Right renal cortex interstitium (tissue), 3 donors: Measurements from ENCODE around the gene KRTAP10-12. TPM values are rescaled to one million over a fixed set of nuclear protein-coding genes. Genes with fewer than 3 reads are reported as not detected.

Experiments
- DNase-seq, 3 donors: peaks; one replicate each; pipeline ENCODE4 v3.0.0-alpha.2; 2013; ENCODE audit warnings: low read depth in 3 of 3, low spot score in 2 of 3
- polyA plus RNA-seq, 3 donors: library from polyadenylated mRNA; unstranded; fragments of 120-200 nt; gene quantifications; one replicate each; pipeline ENCODE4 v1.2.1, GENCODE V29; 2013; ENCODE audit not compliant: insufficient read length in 3 of 3

The KRTAP10-12 gene
- polyA plus RNA-seq, 3 donors: not detected

GRCh38 chr21:44730028-44730395 lies 33.0 kb downstream of the KRTAP10-12 start:
- no peak for DNase-seq

GRCh38 chr21:44730951-44731579 lies 34.1 kb downstream of the KRTAP10-12 start:
- no peak for DNase-seq

- DNase-seq: no peak
Observed at GRCh38 chr21:44732263-44732662, 35.3 kb downstream of the KRTAP10-12 start.

- no peak for DNase-seq
Observed at GRCh38 chr21:44732956-44733355, 36.0 kb downstream of the KRTAP10-12 start.

GRCh38 chr21:44734026-44734745 lies 37.2 kb downstream of the KRTAP10-12 start:
- no peak for DNase-seq

GRCh38 chr21:44734841-44735240 lies 37.9 kb downstream of the KRTAP10-12 start:
- no peak for DNase-seq

GRCh38 chr21:44735821-44736220 lies 38.8 kb downstream of the KRTAP10-12 start:
- DNase-seq: no peak

- DNase-seq: no peak
Observed at GRCh38 chr21:44736291-44737004, 39.5 kb downstream of the KRTAP10-12 start.

GRCh38 chr21:44737706-44738354 lies 40.9 kb downstream of the KRTAP10-12 start:
- no peak for DNase-seq

- DNase-seq: no peak
Observed at GRCh38 chr21:44738621-44739020, 41.6 kb downstream of the KRTAP10-12 start.

GRCh38 chr21:44739316-44739715 lies 42.3 kb downstream of the KRTAP10-12 start:
- no peak for DNase-seq

GRCh38 chr21:44740742-44741141 lies 43.8 kb downstream of the KRTAP10-12 start:
- no peak for DNase-seq

GRCh38 chr21:44741921-44742320 lies 44.9 kb downstream of the KRTAP10-12 start:
- DNase-seq: no peak

GRCh38 chr21:44742418-44743153 lies 45.6 kb downstream of the KRTAP10-12 start:
- DNase-seq: no peak

Other genes starting within 250 kb of the KRTAP10-12 start
- 1 to 10 TPM; 3.8 to 4.5 (median 4.2) TPM for gene LRRC3, start 241.7 kb upstream of the KRTAP10-12 start, polyA plus RNA-seq
- gene KRTAP10-1, start 157.0 kb upstream of the KRTAP10-12 start, polyA plus RNA-seq: not detected
- not detected for gene KRTAP10-2, start 145.7 kb upstream of the KRTAP10-12 start, polyA plus RNA-seq
- not detected for gene KRTAP10-3, start 138.4 kb upstream of the KRTAP10-12 start, polyA plus RNA-seq
- gene KRTAP10-4, start 123.4 kb upstream of the KRTAP10-12 start, polyA plus RNA-seq: not detected
- gene KRTAP10-5, start 116.6 kb upstream of the KRTAP10-12 start, polyA plus RNA-seq: not detected
- not detected for gene KRTAP10-6, start 104.7 kb upstream of the KRTAP10-12 start, polyA plus RNA-seq
- gene KRTAP10-7, start 96.6 kb upstream of the KRTAP10-12 start, polyA plus RNA-seq: under 1 TPM in 1 of 3 donors, not detected in 2; 0.08 TPM
- not detected for gene KRTAP10-8, start 85.1 kb upstream of the KRTAP10-12 start, polyA plus RNA-seq
- not detected for gene KRTAP10-9, start 70.1 kb upstream of the KRTAP10-12 start, polyA plus RNA-seq
- not detected for gene KRTAP10-10, start 59.8 kb upstream of the KRTAP10-12 start, polyA plus RNA-seq
- gene KRTAP10-11, start 50.8 kb upstream of the KRTAP10-12 start, polyA plus RNA-seq: not detected
- not detected for gene KRTAP12-4, start 42.5 kb upstream of the KRTAP10-12 start, polyA plus RNA-seq
- gene KRTAP12-3, start 39.2 kb upstream of the KRTAP10-12 start, polyA plus RNA-seq: not detected
- gene KRTAP12-2, start 30.2 kb upstream of the KRTAP10-12 start, polyA plus RNA-seq: not detected
- not detected for gene KRTAP12-1, start 15.0 kb upstream of the KRTAP10-12 start, polyA plus RNA-seq
- under 1 TPM; 0.53 to 0.67 (median 0.62) TPM for gene TSPEAR, start 14.4 kb downstream of the KRTAP10-12 start, polyA plus RNA-seq
- 10 to 100 TPM; 63.1 to 80.9 (median 80.6) TPM for gene UBE2G2, start 104.6 kb downstream of the KRTAP10-12 start, polyA plus RNA-seq
- gene SUMO3, start 120.9 kb downstream of the KRTAP10-12 start, polyA plus RNA-seq: 100 to 1,000 TPM; 119 to 121 (median 119) TPM
- 100 to 1,000 TPM; 262 to 281 (median 279) TPM for gene PTTG1IP, start 176.5 kb downstream of the KRTAP10-12 start, polyA plus RNA-seq
- gene ITGB2, start 223.7 kb downstream of the KRTAP10-12 start, polyA plus RNA-seq: 10 to 100 TPM in 1 of 3 donors, 1 to 10 TPM in 2; 7.4 to 16.0 (median 8.1) TPM
- 10 to 100 TPM; 13.4 to 14.3 (median 14.1) TPM for gene SLX9, start 242.9 kb downstream of the KRTAP10-12 start, polyA plus RNA-seq